Transverse colon (tissue), 4 donors: ENCODE results near the gene DCLK2.

Experiments
- CTCF ChIP-seq, 5 experiments: fragments of 200-600 bp in 3 of 5; fragments of 450-650 bp in 2 of 5; sonication (generic) in 3 of 5; IDR thresholded peaks; 1 replicate in 2 of 5; 2 replicates in 3 of 5; pipeline ENCODE4 v1.5.1; 2016 to 2017; ENCODE audit warnings: antibody characterized with exemption in 5 of 5, inconsistent platforms in 3 of 5, mild to moderate bottlenecking in 2 of 5, moderate library complexity in 1 of 5
- POLR2AphosphoS5 ChIP-seq, 3 donors: sonication (generic); formaldehyde crosslinking; IDR thresholded peaks; one replicate each; pipeline ENCODE4 v1.6.1; 2016; ENCODE audit warnings: antibody characterized with exemption in 3 of 3

- no peak for TF ChIP-seq CTCF (IDR thresholded peaks at IDR 0.05)
- TF ChIP-seq POLR2AphosphoS5 (IDR thresholded peaks at IDR 0.05) = no peak
Measured at GRCh38 chr4:150046728-150047217, 31.5 kb upstream of the DCLK2 start.
